GM18951 (cell line): Measurements from ENCODE around the gene SPECC1.

Experiments
- POLR2A ChIP-seq: IDR thresholded peaks from 4 replicates; pipeline ENCODE4 v1.6.1; 2011; ENCODE audit warnings: mild to moderate bottlenecking; ENCODE audit not compliant: insufficient read length, insufficient read depth; ENCODE audit errors: extremely low read depth
- in situ Hi-C: fragments of 300-500 bp; cut with MboI; formaldehyde crosslinking; loops from one replicate; pipeline ENCODE4 v1.12.0; 2022; ENCODE audit warnings: low sequenced_read_pairs, mixed read lengths, inconsistent platforms; ENCODE audit not compliant: unreplicated experiment

Gene SPECC1

GRCh38 chr17:20206068-20206467 lies 196.9 kb downstream of the SPECC1 start:
- in situ Hi-C loops = no loop called here
- TF ChIP-seq POLR2A = no peak

- in situ Hi-C loops = no loop called here
- no peak for TF ChIP-seq POLR2A
Measured at GRCh38 chr17:20206591-20206990, 197.4 kb downstream of the SPECC1 start.

- no peak for TF ChIP-seq POLR2A
- in situ Hi-C loops = no loop called here
Measured at GRCh38 chr17:20207262-20207985, 198.3 kb downstream of the SPECC1 start.

GRCh38 chr17:20208717-20209116 lies 199.6 kb downstream of the SPECC1 start:
- in situ Hi-C loops = no loop called here
- no peak for TF ChIP-seq POLR2A

GRCh38 chr17:20210180-20210579 lies 201.0 kb downstream of the SPECC1 start:
- in situ Hi-C loops = no loop called here
- no peak for TF ChIP-seq POLR2A

GRCh38 chr17:20210614-20211013 lies 201.5 kb downstream of the SPECC1 start:
- in situ Hi-C loops = no loop called here
- no peak for TF ChIP-seq POLR2A

- no peak for TF ChIP-seq POLR2A
- in situ Hi-C loops = no loop called here
Measured at GRCh38 chr17:20211246-20211645, 202.1 kb downstream of the SPECC1 start.

GRCh38 chr17:20213449-20213848 lies 204.3 kb downstream of the SPECC1 start:
- TF ChIP-seq POLR2A = no peak
- in situ Hi-C loops = no loop called here

- TF ChIP-seq POLR2A = no peak
Measured at GRCh38 chr17:20214794-20215193, 205.6 kb downstream of the SPECC1 start.

GRCh38 chr17:20216154-20216815 lies 207.1 kb downstream of the SPECC1 start:
- in situ Hi-C loops = no loop called here
- TF ChIP-seq POLR2A = no peak

More at GRCh38 chr17:20214794-20215193, 205.6 kb downstream of the SPECC1 start:
- in situ Hi-C loops = no loop called here

GRCh38 chr17:20216853-20217252 lies 207.7 kb downstream of the SPECC1 start:
- TF ChIP-seq POLR2A = no peak

GRCh38 chr17:20217677-20218076 lies 208.5 kb downstream of the SPECC1 start:
- in situ Hi-C loops = no loop called here
- TF ChIP-seq POLR2A = no peak

More at GRCh38 chr17:20216853-20217252, 207.7 kb downstream of the SPECC1 start:
- in situ Hi-C loops = no loop called here

GRCh38 chr17:20218272-20218671 lies 209.1 kb downstream of the SPECC1 start:
- no peak for TF ChIP-seq POLR2A
- in situ Hi-C loops = no loop called here

GRCh38 chr17:20223808-20224328 lies 214.7 kb downstream of the SPECC1 start:
- no peak for TF ChIP-seq POLR2A
- in situ Hi-C loops = no loop called here

GRCh38 chr17:20224379-20224778 lies 215.2 kb downstream of the SPECC1 start:
- in situ Hi-C loops = no loop called here
- no peak for TF ChIP-seq POLR2A
